GM19023 (cell line): ENCODE data around the gene ZDHHC6.
"Not testable (repeated sequence)": the region's sequence is repeated elsewhere in the genome, so short reads cannot be mapped to it uniquely, and the experiment has no call there.

Source experiments
- ATAC-seq: cut with Tn5 transposase; IDR thresholded peaks from one replicate; pipeline ENCODE4 v1.9.1; 2021; ENCODE audit warnings: mild to moderate bottlenecking, moderate library complexity; ENCODE audit not compliant: unreplicated experiment

Gene ZDHHC6

DNA sequence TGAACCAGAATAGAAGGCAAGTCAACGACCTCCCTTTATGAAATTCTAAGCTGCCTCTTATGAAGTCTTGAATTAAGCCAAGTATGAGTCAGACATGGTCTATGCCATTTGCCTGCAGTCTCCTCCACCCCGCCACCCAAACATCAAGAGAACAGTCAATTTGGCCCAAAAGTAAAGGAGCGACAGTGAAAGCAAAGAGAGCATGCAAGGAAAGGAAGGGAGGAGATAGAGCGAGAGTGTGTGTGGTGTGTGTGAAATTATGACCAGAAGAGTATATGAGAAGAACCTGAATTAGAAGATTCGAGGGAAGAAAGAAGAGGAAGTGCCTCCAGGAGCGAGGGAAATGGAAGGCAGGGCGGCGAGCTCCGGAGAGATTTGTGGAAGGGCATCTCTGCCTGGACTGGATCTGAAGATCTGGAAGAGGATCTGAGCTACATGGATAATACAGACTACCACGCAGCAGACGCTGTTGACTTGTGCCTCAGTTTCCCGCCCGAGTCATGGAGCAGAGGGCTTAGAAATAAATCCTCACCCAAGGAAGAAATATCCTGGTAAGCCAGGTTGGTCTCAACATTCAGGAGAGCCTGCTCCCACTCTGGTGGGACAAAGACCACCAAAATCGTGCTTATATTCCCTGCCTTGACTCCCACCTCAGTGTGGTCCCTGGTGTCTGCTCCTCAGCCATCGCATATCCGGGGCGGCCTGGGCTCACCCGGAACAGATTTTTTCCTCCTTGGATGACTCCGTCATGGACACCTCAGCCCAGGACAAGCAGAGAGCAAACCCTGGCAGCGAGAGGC, 459 bp downstream of the ZDHHC6 start:
- no peak for ATAC-seq

- ATAC-seq = no peak
Measured at GRCh38 chr10:112442063-112442462, 4.7 kb downstream of the ZDHHC6 start.

DNA sequence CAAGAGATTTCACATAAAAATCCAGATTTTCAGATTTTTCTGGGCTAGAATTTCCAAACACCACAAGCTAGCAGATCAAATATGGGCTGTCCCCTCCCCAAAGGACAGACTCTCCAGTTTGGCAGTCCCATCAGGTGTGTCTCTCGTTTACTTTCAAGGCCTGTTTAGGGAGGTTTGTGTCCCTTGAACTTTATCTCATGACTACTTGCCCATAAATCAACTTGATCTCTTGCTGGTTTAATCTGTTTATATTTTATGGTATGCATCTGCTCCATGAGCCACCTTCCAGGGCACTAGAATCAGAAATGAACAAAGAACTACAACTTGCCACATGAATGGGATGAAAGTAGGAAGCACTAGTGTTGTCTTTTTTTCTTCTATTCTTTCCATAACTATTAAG, 5.2 kb downstream of the ZDHHC6 start:
- ATAC-seq = no peak

DNA sequence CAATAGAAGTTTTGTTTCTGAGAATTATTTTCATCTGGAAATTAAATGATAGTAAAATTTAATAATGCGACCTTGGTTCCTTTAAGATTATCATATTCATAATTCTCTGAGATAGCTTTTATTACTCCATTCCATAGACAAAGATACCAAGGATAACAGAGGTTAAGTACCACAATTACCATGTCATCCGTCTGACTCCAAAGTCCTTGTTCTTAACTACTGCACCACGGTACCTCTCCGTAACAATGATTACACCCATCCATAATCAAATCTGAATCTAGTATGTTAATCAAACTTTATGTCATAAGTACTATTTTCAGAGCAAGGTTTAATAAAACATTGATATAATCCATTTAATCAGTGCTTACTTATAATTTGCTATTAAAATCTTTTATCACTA, 8.4 kb downstream of the ZDHHC6 start:
- no peak for ATAC-seq

DNA sequence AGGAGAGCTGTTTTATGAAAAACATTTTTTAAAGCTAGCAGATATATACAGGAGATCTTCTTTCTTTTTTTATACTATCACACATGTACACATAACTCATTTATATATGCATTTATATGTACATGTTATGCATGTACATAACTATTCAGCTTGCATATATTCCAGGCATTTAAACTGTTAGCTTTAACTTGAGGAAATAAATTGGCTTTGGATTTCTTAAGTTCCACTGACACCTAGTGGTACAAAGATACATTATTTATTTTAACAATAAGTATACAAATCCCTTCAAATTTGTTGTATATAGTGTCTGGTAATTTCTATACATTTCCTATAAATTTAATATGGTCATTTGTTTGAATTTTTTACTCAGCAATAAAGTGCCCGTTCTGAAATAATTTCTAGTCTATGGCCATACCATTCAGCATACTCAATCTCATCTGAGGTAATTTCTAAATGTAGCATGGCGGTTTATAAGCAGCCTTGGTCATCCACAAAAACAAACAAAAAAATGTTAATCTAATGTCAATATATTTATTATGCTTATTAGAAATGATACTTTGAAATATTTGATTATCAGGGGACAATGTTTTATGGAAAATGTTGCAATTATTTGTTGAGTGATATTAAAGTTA, 11.6 kb downstream of the ZDHHC6 start:
- no peak for ATAC-seq

GRCh38 chr10:112433136-112433535, 13.6 kb downstream of the ZDHHC6 start:
- no peak for ATAC-seq

GRCh38 chr10:112429654-112430230, 17.0 kb downstream of the ZDHHC6 start:
- ATAC-seq = no peak

- no peak for ATAC-seq
Measured at GRCh38 chr10:112429147-112429546, 17.6 kb downstream of the ZDHHC6 start.

DNA sequence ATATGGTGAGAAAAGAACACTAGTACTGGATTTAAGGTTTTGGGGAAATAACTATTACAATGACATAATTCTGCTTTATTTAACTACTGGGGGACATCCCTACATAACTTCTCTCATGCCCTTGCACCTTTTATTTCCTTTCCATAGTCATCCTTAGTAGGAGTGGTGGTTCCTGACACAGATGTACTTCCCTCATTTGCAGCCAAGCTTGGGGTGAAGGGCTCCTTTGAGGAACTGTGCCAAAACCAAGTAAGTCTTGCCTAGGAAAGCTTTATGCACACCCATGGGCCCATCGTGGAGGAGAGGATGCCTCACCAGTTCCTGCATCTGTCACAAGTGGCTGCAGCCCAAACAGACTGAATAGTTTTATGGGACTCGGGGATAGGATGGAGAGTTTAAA, 20.6 kb downstream of the ZDHHC6 start:
- no peak for ATAC-seq

DNA sequence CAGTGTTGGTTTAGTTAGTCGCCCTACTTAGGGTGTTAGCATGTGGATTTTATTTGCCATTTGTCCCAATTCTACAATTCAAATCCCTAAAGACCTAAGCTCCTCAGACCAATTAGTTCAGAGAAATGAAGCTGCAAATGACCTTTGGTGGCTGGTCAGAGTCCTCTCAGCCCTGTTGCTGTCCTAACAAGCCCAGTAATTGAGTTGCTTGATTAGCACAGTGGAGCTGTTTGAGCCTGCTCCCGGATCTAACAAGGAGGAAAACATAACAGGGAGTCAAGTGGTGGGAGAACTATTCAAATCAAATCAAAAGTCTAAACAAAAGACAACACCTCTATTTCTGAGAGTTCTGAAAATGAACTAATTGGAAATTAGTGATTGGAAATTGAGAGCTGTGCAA, 22.1 kb downstream of the ZDHHC6 start:
- ATAC-seq = no peak

DNA sequence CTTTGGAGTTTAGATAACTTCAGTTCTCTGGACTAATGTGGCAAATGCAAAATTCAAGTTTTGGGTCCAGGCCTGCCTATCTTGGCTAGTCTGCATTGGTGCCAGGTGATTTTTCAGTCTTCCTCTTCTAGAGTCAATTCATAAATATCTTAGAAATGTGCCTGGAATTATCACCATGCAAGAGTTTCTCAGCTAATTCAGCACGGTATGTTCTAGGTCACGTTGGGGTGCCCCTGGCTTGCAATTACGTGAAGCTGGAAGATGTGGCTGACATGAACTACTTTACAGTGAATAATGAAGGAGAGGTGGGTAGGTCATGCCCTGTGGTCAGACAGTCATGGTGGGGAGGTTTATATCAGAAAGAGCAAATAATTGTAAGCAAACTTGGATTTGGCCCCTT, 25.0 kb downstream of the ZDHHC6 start:
- no peak for ATAC-seq

DNA sequence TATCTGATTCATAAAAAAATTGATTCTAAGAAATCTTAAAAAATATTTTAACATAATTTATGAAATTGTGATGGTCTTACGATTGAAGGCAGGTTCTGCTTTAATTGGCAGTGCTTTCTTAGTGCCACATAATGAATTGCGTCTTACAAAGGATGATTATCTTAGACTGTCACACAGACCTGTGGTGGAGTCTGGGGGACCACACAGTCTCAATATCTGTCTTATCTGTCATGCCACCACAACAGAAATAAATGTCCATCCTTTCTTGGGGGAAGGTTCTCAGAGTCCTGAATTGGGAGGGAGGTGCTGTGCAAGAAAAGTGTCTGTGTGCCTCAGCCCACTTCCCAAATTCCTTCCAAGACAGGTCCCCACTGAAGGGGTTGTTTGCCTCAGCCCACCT, 34.0 kb downstream of the ZDHHC6 start:
- ATAC-seq = no peak

DNA sequence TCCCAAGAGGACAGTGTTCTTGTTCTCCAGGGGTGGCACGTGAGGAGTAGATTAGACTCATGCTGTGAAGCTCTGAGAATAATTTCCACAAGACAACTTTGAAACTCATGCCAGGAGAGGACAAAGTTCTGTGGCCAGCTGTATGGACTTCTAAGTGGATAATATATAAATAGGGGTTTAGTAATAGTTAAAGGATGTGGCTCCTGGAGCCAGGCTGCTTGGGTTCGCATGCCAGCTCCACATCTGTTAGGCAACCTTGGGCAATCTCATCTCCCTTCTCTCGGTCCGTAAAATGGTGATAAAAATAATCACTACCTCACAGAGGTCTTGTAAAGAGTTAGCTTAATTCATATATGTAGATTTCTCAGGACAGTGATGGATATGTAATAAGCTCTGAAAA, 37.0 kb downstream of the ZDHHC6 start:
- ATAC-seq = no peak

GRCh38 chr10:112409299-112409698, 37.4 kb downstream of the ZDHHC6 start:
- ATAC-seq = no peak

DNA sequence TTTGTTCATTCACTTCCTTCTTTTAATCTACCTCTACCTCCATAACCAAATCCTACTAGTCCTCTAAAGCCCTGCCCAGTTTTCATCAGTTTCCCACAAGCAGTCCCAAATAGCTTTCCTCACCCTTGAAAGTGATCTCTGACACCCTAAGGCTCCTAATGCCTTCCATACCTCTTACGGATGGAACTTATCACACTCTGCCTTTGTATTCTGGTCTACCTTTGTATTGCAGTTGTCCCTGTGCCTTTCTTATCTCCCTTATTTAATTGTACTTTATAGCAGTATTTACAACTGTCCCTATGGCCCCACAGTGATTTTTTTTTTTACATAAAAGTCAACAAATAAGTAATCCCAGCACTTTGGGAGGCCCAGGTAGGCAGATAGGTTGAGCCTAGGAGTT, 39.0 kb downstream of the ZDHHC6 start:
- no peak for ATAC-seq

DNA sequence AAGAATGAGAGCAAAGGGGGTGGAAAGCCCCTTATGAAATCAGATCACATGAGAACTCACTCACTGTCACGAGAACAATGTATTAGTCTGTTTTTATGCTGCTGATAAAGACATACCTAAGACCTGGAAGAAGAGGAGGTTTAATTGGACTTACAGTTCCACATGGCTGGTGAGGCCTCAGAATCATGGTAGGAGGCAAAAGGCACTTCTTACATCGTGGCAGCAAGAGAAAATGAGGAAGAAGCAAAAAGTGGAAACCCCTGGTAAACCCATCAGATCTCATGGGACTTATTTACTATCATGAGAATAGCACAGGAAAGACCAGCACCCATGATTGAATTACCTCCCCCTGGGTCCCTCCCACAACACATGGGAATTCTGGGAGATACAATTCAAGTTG, 39.9 kb downstream of the ZDHHC6 start:
- not testable (repeated sequence) for ATAC-seq

DNA sequence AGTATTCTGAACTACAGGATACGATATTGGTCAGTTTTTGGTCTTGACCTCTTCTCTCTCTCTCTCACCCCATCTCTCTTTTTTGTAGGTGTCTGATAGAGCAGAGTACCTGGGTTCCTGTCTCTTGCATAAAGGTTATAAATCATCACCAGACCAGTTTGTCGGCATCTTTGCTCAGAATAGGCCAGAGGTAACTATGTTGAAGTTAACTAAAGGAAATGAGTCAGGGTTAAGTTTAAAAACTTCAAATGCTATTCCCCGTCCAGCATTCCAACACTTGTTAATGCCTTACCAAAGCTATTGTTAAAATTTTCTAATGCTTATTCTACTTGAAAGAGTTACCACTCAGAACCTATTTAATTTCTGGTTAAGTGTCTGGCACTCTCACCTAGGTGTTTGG, 42.1 kb downstream of the ZDHHC6 start:
- ATAC-seq = no peak

DNA sequence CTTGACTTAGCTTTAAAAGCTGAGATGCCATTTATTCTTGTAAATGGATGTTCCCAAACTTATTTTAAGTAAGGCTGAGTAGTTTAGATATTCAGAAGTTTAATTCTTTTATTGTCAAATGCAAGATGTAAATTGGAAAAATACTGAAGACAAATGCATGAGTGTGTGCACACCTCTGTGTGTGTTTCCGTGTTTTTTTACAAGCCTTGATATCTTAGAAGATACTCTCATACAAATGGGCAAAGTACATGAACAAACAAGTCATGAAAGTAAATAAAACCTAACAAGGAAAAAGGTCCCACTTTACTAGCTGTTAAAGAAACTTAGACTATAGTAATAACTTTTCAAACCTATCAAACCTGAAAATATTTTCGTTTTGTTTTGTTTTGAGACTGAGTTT, 43.8 kb downstream of the ZDHHC6 start:
- no peak for ATAC-seq

DNA sequence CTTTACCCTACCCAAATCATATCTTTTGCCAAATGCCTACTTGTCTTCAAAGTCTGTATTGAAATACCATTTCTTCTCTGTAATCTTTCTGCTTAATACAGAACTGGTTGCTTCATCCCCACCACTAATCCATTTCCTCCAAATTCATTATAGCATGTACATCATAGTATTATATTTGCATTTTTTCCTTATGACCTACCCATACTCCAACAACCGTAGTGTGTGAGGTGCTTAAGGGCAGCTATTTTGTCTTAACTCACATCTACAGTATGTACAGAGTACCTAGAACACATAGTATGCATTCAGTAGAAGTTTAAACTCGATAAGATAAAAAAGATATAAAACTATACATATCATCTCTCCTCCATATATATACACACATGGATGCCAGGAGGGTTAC, 49.1 kb downstream of the ZDHHC6 start:
- no peak for ATAC-seq

DNA sequence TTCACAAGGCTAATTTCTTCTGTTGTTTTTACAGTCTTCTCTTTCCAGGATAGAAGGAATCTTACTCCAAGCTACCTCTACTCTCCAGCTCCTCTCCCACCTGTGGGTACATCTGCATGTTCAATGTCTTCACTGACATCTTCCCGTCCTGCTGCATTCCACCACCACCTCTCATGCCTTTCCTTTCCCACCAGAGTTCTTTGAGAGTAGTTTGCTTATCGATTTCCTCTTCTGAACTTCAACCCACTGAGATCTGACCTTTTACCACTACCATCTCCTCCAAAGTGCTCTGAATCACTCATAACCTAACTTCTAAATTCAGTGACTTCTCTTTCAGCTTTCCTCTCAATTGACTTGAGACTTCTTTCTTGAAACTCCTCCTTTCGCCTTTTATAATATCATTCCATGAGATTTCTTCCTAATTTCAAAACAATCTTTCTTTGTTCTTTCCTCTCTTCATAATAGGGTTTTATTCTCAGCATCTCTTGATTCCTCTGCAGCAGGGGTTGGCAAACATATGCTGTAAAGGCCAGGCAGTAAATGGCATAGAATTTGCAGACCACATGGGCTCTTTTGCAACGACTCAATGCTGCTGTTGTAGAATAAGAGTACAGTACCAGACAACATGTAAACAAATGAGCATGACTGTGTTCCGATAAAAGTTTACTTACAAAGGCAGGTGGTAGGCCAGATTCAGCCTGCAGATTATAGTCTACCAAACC, 50.7 kb downstream of the ZDHHC6 start:
- no peak for ATAC-seq

GRCh38 chr10:112394475-112394875, 52.2 kb downstream of the ZDHHC6 start:
- ATAC-seq = no peak

GRCh38 chr10:112393827-112394226, 52.9 kb downstream of the ZDHHC6 start:
- no peak for ATAC-seq
